IPS-11a (cell line): ENCODE data around the gene EBF4.

Experiments
- H3K4me3 ChIP-seq: one replicate; pipeline ENCODE4 v1.5.1; 2013; ENCODE audit warnings: low read depth, low read length, control low read depth

Gene EBF4

GRCh38 chr20:2793471-2793870 is 100.9 kb downstream of the EBF4 start:
- H3K4me3 ChIP-seq, result no peak overlapping the region

GRCh38 chr20:2794202-2794748 is 101.7 kb downstream of the EBF4 start:
- H3K4me3 ChIP-seq, result no peak overlapping the region

- H3K4me3 ChIP-seq, result no peak overlapping the region
These were observed 102.4 kb downstream of the EBF4 start for GRCh38 chr20:2794866-2795447.

DNA sequence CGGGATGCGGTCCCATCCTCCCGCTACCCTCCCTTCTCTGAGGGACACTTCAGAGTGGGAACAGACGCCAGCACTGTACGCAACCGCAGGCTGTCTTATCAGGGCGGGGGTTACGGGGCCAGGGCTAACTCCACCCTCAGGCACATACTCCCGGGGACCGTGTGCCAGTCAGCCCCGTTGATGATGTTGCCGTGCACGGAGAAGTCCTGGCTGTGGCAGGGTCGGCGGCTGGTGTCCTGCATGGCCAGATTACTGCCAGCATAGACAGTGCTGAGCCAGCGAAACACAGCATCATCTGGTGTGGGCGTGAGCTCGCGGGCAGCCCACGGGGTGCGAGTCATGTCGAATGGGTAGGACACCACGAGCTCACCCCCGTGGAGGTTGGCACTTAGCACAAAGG is 102.9 kb downstream of the EBF4 start:
- no peak overlapping the region for H3K4me3 ChIP-seq

- H3K4me3 ChIP-seq, result no peak overlapping the region
These were observed 103.6 kb downstream of the EBF4 start for GRCh38 chr20:2796011-2796660.

DNA sequence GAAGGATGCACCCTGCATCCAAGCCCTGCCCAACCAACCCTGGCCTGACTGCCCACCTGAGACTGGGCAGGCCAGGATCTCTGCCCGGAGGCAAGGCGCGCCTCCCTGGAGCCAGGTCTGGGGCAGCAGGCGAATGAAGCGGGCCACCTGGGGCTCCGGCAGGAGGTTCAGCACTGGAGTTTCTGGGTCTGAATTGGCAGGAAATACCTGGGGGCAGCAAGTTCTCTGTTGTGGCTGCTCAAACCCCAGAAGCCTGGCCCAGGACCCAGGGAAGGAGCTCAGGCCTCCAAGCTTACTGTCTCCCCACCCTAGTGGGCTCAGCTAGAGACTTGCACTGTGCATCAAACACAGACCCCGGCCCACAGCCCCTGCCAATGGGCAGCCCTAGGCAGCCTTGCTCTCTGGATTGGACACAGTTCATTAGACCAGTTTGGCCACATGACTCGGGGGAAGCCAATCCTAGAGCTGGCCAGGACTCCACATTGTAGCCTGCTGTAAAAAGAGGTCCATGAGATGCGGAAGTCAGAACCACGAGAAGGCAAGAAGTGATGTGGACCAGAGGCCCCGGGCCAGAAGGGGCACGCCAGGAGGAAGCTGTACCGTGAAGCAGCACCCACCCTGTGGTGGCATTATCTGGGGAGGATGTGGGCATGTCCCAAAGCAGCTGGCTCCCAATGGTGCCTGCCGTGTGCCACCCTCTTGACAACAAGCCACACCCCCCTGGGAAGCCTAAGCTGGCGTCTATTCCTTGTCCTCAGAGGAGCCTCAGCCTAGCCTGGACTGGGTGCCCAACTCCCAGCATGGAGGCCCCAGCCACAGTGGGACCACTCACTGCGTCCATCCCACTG is 104.8 kb downstream of the EBF4 start:
- no peak overlapping the region for H3K4me3 ChIP-seq

DNA sequence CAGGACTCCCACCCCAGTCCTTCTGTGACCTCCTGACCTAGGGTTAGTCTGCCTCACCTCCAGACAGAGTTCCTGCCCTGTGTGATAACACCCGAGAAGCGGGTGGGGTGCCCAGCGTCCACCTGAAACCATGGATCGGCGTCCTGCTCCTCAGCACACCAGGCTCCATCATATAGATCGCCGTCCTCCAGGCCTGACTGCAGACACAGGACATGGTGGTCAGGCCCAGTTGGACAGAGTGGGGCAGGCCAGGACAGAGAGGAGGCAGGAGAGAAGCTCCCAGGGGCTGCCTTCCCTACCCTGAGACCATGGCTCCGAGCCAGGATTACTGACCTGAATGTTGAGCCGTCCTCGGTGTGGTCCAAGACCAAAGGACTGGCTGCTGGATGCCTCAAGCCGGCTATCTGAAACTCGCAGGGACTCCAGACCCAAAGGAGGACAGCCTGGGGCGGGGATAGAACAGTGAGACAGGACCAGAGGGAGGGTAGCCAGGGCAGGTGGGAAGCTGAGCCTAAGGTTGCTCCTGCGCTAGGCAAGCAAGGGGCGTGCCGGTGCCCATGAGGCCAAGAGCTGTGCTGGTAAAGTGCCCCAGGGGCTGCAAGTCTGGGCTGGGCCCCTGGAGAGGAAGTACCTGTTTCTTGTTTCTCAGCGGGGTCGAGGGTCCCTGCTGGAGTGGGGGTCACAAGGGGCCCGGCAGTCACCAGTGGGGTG is 105.7 kb downstream of the EBF4 start:
- H3K4me3 ChIP-seq, result no peak overlapping the region

DNA sequence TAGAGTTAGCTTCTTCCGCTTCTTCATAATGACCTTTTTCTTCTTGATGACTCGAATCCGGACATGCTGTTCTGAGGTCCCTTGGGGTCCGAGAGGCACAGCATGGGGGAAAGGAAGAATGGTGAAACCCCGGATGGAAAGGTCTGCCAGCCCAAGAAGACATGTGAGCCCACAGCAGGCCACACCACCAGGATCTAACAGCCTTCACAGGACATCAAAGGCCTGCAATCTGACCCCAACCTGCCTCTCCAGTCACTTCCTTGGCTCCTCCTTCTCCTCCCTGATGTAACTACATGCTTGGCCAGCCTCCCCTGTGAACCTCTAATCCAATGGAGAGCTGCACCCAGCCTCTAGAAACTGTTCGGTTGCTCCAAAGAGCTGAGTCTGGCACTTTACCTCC is 106.2 kb downstream of the EBF4 start:
- no peak overlapping the region for H3K4me3 ChIP-seq

DNA sequence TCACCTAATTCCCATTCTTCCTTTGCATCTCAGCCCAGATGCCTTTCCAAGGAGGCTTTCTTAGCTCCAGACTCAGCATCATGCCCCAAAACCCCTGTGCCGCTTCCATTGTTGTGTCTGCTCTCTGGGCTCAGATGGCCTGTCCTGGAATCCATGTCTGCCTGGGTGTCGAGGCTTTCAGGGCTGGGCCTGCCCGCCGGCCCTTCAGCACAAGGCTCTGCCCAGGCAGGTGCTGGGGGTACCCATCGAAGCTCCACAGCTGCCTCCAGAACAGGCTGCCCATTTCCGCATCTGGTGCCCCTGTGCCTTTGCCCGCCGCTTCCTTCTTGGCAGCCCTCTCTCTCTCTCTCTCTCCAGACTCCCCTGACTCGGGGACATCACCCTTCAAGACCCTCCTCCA is 106.7 kb downstream of the EBF4 start:
- H3K4me3 ChIP-seq, result peak overlapping the region; percentile 82

- H3K4me3 ChIP-seq, result peak overlapping the region; percentile 82
These were observed 107.3 kb downstream of the EBF4 start for GRCh38 chr20:2799688-2800520.

GRCh38 chr20:2800521-2801285 is 108.1 kb downstream of the EBF4 start, which contains the start of gene CPXM1:
Gene CPXM1, minus strand, starts transcription at chr20:2800627. Its CDS starts 55 bp downstream, at chr20:2800572.
- peak within 1 kb of the TSS; percentile 82 for H3K4me3 ChIP-seq

GRCh38 chr20:2801286-2801728 is 108.7 kb downstream of the EBF4 start:
- peak overlapping the region; percentile 41 for H3K4me3 ChIP-seq

DNA sequence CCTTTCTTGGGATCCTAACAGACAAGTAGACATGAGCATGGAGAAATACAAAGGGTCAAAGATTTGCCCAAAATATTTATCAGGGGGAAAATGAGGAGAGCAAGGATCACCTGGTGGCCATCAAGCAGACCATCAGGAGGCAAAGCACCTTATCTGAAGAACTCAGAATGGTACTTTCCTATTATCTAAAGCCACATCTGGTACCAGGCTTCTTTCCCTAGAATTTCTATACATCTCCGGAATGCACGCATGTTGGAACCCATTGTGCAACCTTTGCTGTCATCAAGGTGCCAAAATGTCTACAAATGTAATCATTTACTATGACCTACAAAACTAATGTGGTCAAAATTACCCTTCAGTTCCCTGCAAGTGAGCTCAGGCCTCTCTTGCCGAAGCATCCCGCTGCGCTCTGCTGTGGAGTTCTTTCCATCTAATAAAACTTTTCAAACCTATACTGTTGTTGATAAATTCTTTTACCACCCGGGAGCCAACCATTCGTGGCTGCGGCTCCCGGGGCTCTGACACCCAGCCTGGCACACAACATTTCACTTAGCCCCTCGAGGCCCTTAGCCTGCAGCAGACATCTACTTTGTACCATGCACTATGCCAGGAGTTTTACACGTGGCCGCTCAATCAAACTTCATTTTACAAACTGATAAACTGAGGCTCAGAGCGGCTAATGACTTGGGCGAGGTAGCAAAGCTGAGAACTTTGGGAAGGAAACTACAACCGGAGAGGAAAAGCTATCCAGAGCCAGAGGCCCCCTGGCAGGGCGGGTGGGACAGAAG is 111.7 kb downstream of the EBF4 start:
- no peak overlapping the region for H3K4me3 ChIP-seq

DNA sequence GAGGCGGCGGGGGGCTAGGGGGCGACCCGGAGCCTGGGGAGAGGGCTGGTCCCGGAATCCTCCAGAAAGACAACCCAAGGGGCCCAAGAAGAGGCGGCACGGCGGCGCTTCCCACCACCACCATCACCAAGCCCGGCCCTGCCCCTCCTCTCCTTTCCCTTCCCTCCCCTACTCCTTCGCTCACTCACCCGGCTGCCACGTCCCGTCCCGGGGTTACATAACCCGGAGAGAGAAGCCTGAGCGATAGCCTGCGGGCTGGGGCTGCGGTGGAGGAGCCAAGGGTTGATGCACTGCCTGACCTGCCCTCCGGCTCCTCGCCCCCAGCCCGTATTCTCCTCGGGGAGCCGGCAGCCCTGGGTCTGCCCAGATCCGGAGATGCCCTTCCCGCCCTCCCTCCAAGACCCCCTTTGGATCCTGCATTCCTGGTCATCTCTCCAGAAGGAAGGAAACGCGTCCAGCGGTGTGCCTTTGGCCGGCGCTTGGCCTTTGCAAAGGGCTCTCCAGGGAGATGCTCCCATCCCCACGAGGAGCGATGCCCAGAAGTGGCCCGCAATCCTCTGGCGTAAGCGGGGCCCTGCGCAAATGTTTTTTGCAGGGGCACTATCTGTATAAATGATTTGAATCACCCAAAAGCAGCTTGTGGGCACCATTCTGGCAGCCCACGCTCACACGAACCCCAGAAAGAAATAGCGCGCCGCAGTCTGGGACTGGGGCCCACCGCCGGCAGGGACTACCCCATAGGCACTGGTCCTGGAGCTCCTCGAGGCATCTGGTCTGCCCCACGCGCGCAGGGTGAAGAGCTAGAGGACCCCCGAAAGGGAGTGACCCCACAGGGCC is 112.5 kb downstream of the EBF4 start:
- peak overlapping the region; percentile 18 for H3K4me3 ChIP-seq

DNA sequence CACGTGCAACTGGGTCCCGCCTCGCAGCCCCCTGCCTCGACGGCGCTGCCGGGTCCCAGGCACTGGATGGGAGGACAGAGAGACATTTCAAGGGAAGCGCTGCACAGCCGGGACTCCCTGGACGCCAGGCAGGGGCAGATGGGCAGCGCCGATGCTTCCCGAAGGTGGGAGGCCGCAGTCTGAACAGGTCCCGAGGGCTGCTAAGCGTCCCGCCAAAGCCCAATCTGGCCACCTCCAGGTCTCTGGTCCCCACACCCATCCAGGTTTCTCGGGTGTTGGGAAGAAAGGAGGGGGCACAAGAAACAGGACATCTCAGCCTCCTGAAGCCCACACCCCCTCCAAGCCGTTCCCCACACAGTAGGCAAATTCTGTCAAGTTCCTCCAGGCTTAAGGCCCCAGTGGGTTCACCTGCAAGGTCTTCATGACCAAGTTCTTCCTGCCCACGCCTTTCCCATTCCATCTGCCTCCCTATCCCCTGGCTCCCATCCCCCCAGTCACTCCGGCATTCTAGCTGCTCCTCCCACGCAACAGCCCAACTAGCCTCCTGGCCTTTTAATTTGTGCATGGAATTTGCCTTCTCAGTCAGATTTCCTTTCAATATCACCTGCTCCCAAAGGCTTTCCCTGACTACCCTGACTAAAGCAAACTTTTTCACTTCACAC is 113.2 kb downstream of the EBF4 start:
- H3K4me3 ChIP-seq, result no peak overlapping the region

- H3K4me3 ChIP-seq, result no peak overlapping the region
These were observed 113.7 kb downstream of the EBF4 start for GRCh38 chr20:2806351-2806701.

DNA sequence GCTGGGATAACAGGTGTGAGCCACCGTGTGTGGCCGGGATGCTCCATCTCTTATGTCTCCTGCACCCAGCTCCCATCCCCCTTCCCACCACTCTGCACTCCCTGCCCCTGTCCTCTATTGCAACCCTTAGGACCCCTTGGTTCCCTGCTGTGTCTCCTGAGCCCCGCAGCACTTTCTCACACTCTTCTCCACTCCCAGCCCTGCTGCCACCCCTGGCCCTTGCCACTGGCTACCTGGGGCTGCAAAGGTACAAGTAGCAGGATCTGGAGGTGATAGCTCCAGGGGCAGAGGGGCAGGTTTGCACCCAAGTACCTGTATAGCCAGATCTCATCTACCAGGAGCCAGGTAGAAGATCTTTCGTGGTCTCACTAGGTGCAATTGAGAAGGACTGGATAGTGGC is 114.4 kb downstream of the EBF4 start:
- H3K4me3 ChIP-seq, result no peak overlapping the region
